C4-2B (cell line): ENCODE measurements around the gene HYOU1.

ENCODE experiments used
- H3K27ac ChIP-seq: fragments of 450-650 bp; 2 replicates; pipeline ENCODE4 v1.5.1; 2017
- ZFX ChIP-seq: fragments of 450-650 bp; IDR thresholded peaks from 2 replicates; pipeline ENCODE4 v1.6.1; 2017
- TF ChIP-seq, protein P1 (sequence below): fragments of 450-650 bp; conservative IDR thresholded peaks from 2 replicates; pipeline ENCODE4 v1.5.1; 2017; ENCODE audit warnings: mild to moderate bottlenecking

The HYOU1 gene

DNA sequence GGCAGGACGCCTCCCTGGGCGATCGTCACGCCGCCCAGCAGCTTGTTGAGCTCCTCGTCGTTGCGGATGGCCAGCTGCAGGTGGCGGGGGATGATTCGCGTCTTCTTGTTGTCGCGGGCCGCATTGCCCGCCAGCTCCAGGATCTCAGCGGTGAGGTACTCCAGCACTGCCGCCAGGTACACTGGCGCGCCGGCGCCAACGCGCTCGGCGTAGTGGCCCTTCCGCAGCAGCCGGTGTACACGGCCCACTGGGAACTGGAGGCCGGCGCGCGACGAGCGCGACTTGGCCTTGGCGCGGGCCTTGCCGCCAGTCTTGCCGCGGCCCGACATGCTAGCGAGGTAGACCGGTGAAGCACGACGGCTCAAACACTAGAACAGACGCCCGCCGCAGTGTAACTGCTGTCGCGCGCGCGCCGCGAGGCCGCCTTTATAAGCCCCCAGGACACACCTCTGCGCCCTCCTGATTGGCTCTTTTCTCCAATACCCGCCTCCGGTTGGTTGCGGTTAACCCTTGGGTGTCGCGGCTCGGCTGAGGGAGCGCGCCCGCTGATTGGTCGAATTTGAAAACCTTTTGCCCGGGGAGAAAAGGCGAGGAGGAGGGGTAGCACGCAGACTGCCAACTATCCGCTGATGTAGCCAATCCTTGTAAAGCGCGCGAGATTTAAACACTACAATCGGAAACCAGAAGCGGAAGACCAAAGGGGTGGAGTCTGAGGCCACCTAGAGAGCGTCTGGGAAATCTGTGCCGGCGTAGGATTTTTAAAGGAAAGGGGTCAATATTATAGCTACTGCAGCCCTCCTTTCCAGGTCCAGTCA lies 38.3 kb upstream of the HYOU1 start:
- TF ChIP-seq ZFX = peak; percentile 89
- TF ChIP-seq, protein P1, sequence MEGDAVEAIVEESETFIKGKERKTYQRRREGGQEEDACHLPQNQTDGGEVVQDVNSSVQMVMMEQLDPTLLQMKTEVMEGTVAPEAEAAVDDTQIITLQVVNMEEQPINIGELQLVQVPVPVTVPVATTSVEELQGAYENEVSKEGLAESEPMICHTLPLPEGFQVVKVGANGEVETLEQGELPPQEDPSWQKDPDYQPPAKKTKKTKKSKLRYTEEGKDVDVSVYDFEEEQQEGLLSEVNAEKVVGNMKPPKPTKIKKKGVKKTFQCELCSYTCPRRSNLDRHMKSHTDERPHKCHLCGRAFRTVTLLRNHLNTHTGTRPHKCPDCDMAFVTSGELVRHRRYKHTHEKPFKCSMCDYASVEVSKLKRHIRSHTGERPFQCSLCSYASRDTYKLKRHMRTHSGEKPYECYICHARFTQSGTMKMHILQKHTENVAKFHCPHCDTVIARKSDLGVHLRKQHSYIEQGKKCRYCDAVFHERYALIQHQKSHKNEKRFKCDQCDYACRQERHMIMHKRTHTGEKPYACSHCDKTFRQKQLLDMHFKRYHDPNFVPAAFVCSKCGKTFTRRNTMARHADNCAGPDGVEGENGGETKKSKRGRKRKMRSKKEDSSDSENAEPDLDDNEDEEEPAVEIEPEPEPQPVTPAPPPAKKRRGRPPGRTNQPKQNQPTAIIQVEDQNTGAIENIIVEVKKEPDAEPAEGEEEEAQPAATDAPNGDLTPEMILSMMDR = peak; percentile 59
- peak overlapping the region; percentile 98 for H3K27ac ChIP-seq

DNA sequence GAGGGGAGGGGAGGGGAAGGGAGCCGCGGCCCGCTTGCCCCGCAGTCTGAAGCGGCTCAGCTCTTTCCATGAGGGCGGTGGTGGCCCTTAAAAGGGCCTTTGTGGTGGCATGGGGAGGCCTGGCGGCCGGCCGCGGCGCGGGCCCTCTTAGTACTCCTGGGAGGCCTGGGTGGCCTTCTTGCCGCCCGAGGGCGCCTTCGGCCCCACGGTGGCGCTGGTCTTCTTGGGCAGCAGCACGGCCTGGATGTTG lies 37.7 kb upstream of the HYOU1 start:
- TF ChIP-seq ZFX = no peak; the same call in 1 of the 2 replicates
- TF ChIP-seq, protein P1 = peak; percentile 79
- peak overlapping the region; percentile 98 for H3K27ac ChIP-seq

DNA sequence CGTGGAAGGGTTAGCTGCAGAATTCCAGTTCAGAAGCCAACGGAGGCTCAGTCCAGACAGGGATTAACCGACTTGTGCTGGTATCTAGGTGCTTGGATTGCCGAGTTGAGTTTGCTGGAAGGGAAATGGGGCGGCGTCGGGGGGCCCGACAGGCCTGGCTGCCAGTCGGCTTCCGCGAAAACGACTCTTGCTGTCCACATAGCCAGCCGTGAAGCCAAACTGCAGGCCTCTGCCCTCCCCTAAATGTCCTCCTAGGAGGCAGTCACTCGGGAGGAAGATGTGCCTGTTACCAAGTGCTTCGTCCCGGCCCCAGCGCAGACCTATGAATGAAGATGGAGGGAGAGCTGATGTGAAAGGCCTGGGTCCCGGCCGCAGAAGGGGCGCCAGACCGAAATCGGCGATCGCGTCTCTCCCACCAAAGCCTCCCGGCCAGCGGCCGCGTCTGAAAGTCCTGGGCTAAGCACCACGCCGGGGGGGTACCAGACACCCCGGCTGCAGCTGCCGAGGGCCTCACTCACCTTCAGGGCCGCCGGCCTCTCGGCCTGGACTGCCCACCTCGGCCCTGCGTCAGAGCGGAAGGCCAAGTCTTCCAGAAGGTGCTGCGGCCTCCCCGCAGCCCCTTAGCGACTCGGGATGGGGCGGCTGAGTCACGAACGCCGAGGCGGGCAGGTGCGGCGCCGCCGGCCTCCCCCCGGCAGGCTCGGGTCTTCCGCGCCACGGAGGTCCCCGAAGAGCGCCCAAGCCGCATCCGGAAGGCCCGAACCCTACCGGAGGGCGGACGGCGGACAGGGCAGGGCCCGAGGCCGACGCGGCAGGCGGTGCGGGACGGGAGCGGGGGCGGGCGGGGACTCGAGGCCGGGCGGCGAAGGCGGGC lies 37.2 kb upstream of the HYOU1 start:
- peak overlapping the region; percentile 98 for H3K27ac ChIP-seq
- peak; percentile 40; the same call in 1 of the 2 replicates for TF ChIP-seq ZFX
- TF ChIP-seq, protein P1 = no peak

DNA sequence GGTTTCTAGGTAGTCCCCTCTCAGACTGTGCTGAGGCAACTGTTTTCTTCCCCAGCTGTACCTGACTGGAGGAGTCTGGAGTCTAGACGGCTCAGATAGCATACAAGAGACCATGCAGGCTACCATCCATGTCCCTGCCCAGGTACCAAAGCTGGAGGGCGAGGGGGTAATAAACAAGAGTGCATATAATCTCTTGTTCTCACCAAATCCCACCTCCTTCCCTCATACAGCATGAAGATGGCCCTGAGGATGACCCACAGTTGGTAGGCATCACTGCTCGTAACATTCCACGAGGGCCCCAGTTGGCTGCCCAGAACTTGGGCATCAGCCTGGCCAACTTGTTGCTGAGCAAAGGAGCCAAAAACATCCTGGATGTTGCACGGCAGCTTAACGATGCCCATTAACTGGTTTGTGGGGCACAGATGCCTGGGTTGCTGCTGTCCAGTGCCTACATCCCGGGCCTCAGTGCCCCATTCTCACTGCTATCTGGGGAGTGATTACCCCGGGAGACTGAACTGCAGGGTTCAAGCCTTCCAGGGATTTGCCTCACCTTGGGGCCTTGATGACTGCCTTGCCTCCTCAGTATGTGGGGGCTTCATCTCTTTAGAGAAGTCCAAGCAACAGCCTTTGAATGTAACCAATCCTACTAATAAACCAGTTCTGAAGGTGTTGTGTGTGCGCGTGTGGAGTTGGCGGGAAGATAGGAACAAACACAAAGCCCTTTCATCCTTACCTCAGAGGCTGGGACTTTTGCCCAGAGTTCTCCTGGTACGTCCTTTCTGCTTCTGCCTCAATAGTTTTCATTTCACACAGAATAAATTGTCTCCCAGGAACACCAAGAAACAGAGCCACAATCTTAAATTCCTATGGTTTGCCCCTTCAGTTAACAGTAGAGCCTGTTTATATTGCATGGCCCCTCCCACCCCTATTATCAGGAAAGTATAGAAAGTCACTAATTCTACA lies 36.2 kb upstream of the HYOU1 start:
- TF ChIP-seq, protein P1 = no peak
- TF ChIP-seq ZFX = no peak
- peak overlapping the region; percentile 98 for H3K27ac ChIP-seq

DNA sequence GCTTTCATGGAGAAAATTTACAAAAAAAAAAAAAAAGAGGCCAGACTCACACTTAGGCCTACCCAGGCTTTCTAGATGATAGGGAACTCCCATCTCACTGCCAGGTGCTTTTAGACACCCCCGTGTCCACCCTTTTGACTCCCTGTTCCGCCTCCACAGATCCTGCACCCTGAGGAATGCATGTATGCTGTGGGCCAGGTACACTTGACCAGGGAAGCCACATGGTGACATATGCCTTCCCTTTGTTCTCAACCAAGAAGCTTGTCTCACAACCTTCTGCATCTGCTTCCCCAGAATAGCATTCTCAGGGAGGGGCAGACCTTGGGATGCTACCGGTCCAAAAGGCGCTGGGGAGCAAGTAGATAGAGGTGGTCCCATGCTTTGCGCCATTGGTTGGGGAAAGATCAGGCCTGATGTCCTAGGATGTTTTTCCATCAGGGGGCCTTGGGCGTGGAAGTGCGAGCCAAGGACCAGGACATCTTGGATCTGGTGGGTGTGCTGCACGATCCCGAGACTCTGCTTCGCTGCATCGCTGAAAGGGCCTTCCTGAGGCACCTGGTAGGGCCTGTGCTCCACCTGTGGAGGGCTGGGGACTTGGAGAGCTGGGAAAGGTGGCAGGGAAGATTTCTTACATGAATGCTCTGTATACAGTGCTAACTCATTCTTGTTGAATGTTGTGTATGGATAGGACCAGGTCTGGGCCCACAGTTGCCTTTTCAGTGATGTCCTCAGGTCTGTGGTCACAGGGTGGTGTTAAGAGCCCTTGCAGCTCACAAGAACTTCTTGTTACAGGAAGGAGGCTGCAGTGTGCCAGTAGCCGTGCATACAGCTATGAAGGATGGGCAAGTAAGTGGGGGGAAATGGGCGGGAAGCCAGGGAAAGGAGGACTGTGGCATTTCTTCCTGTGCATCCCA lies 35.2 kb upstream of the HYOU1 start:
- H3K27ac ChIP-seq = peak overlapping the region; percentile 98
- TF ChIP-seq, protein P1 = no peak

DNA sequence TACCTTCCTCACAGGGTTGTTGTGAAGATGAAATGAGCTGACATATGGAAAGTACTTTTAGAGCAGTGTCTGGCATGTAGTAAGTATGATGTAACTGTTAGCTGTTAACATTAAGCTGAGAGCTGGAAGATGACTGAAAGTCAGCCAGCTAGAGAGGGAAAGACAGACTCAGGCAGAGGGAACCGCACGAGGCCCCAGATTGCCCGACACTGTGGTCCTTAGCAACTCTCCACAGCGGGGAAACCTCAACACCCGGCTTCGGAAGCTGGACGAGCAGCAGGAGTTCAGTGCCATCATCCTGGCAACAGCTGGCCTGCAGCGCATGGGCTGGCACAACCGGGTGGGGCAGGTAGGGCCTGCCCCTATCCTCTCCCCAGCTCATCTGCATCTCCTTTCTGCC lies 34.2 kb upstream of the HYOU1 start:
- no peak for TF ChIP-seq ZFX
- TF ChIP-seq, protein P1 = no peak

More for the DNA sequence above, 34.2 kb upstream of the HYOU1 start:
- no peak overlapping the region for H3K27ac ChIP-seq
